ENCODE results near the gene CNTFR.

The CNTFR gene

GRCh38 chr9:34612788-34613390 is 23.4 kb upstream of the CNTFR start:
- peaks cover 35 to 44% of the 10 kb centered on the region in 2 donors for H3K36me3 ChIP-seq (ENCODE audit: control insufficient read depth in 1 of 2, insufficient read depth in 2 of 2, low read length in 2 of 2)
- no peaks in the 10 kb centered on the region for H3K27me3 ChIP-seq (ENCODE audit: low read depth, low read length)
- no peak overlapping the region for H3K27ac ChIP-seq (ENCODE audit: low read length)

GRCh38 chr9:34611811-34612787 is 22.6 kb upstream of the CNTFR start, which contains the start of gene RPP25L:
RPP25L (minus strand) TSS chr9:34612097; CDS start chr9:34611296, 801 bp downstream.
- peak within 1 kb of the TSS; percentile 69 to 82 for H3K4me3 ChIP-seq (ENCODE audit: low read depth in 1 of 2, low read length in 2 of 2)
- H3K27me3 ChIP-seq (ENCODE audit: low read depth, low read length) = no peaks in the 10 kb centered on the region
- peaks cover 27 to 36% of the 10 kb centered on the region in 2 donors for H3K36me3 ChIP-seq (ENCODE audit: control insufficient read depth in 1 of 2, insufficient read depth in 2 of 2, low read length in 2 of 2)
- H3K4me1 ChIP-seq (ENCODE audit: control insufficient read depth in 1 of 2, insufficient read depth in 2 of 2, low read length in 2 of 2) = peaks cover 12 to 24% of the 10 kb centered on the region in 2 donors
- no peaks in the 10 kb centered on the region for H3K9me3 ChIP-seq (ENCODE audit: control insufficient read depth in 1 of 2, low read length in 2 of 2)
- H3K27ac ChIP-seq (ENCODE audit: low read length) = peak within 1 kb of the TSS; percentile 91

More at GRCh38 chr9:34612788-34613390, 23.4 kb upstream of the CNTFR start:
- Histone ChIP-seq H3K9me3 (ENCODE audit: control insufficient read depth in 1 of 2, low read length in 2 of 2) (no peaks in the 10 kb centered on the region), H3K4me1 (ENCODE audit: control insufficient read depth in 1 of 2, insufficient read depth in 2 of 2, low read length in 2 of 2) (peaks cover 12 to 24% of the 10 kb centered on the region in 2 donors), H3K4me3 (ENCODE audit: low read depth in 1 of 2, low read length in 2 of 2) (peak overlapping the region; percentile 69 to 82)

GRCh38 chr9:34611251-34611810 is 21.8 kb upstream of the CNTFR start:
- H3K27ac ChIP-seq (ENCODE audit: low read length) = peak overlapping the region; percentile 91
- H3K4me1 ChIP-seq (ENCODE audit: control insufficient read depth in 1 of 2, insufficient read depth in 2 of 2, low read length in 2 of 2) = peaks cover 12 to 24% of the 10 kb centered on the region in 2 donors
- peak overlapping the region; percentile 69 to 82 for H3K4me3 ChIP-seq (ENCODE audit: low read depth in 1 of 2, low read length in 2 of 2)
- no peaks in the 10 kb centered on the region for H3K9me3 ChIP-seq (ENCODE audit: control insufficient read depth in 1 of 2, low read length in 2 of 2)
- H3K36me3 ChIP-seq (ENCODE audit: control insufficient read depth in 1 of 2, insufficient read depth in 2 of 2, low read length in 2 of 2) = peaks cover 20 to 28% of the 10 kb centered on the region in 2 donors
- no peaks in the 10 kb centered on the region for H3K27me3 ChIP-seq (ENCODE audit: low read depth, low read length)

- H3K9me3 ChIP-seq (ENCODE audit: control insufficient read depth in 1 of 2, low read length in 2 of 2) = no peaks in the 10 kb centered on the region
- H3K27ac ChIP-seq (ENCODE audit: low read length) = no peak overlapping the region
- H3K4me3 ChIP-seq (ENCODE audit: low read depth in 1 of 2, low read length in 2 of 2) = peak overlapping the region; percentile 69 to 82
- no peaks in the 10 kb centered on the region for H3K27me3 ChIP-seq (ENCODE audit: low read depth, low read length)
- H3K36me3 ChIP-seq (ENCODE audit: control insufficient read depth in 1 of 2, insufficient read depth in 2 of 2, low read length in 2 of 2) = peaks cover 14 to 21% of the 10 kb centered on the region in 2 donors
- H3K4me1 ChIP-seq (ENCODE audit: control insufficient read depth in 1 of 2, insufficient read depth in 2 of 2, low read length in 2 of 2) = peaks cover 12 to 24% of the 10 kb centered on the region in 2 donors
Observed at GRCh38 chr9:34610434-34611206, 21.1 kb upstream of the CNTFR start.

GRCh38 chr9:34607331-34607730 is 17.8 kb upstream of the CNTFR start:
- no peaks in the 10 kb centered on the region for H3K9me3 ChIP-seq (ENCODE audit: control insufficient read depth in 1 of 2, low read length in 2 of 2)
- H3K4me3 ChIP-seq (ENCODE audit: low read depth in 1 of 2, low read length in 2 of 2) = no peak overlapping the region
- no peaks in the 10 kb centered on the region for H3K36me3 ChIP-seq (ENCODE audit: control insufficient read depth in 1 of 2, insufficient read depth in 2 of 2, low read length in 2 of 2)
- H3K27ac ChIP-seq (ENCODE audit: low read length) = no peak overlapping the region
- peaks cover 6 to 15% of the 10 kb centered on the region in 2 donors for H3K4me1 ChIP-seq (ENCODE audit: control insufficient read depth in 1 of 2, insufficient read depth in 2 of 2, low read length in 2 of 2)
- no peaks in the 10 kb centered on the region for H3K27me3 ChIP-seq (ENCODE audit: low read depth, low read length)

- H3K9me3 ChIP-seq (ENCODE audit: control insufficient read depth in 1 of 2, low read length in 2 of 2) = no peaks in the 10 kb centered on the region
- no peaks in the 10 kb centered on the region for H3K27me3 ChIP-seq (ENCODE audit: low read depth, low read length)
- peaks cover 6 to 14% of the 10 kb centered on the region in 2 donors for H3K4me1 ChIP-seq (ENCODE audit: control insufficient read depth in 1 of 2, insufficient read depth in 2 of 2, low read length in 2 of 2)
- H3K36me3 ChIP-seq (ENCODE audit: control insufficient read depth in 1 of 2, insufficient read depth in 2 of 2, low read length in 2 of 2) = no peaks in the 10 kb centered on the region
- no peak overlapping the region for H3K27ac ChIP-seq (ENCODE audit: low read length)
- H3K4me3 ChIP-seq (ENCODE audit: low read depth in 1 of 2, low read length in 2 of 2) = no peak overlapping the region
Observed at GRCh38 chr9:34606905-34607304, 17.4 kb upstream of the CNTFR start.

GRCh38 chr9:34606190-34606589 is 16.7 kb upstream of the CNTFR start:
- Histone ChIP-seq H3K27me3 (ENCODE audit: low read depth, low read length) (no peaks in the 10 kb centered on the region), H3K4me3 (ENCODE audit: low read depth in 1 of 2, low read length in 2 of 2) (no peak overlapping the region), H3K9me3 (ENCODE audit: control insufficient read depth in 1 of 2, low read length in 2 of 2) (no peaks in the 10 kb centered on the region), H3K27ac (ENCODE audit: low read length) (no peak overlapping the region), H3K4me1 (ENCODE audit: control insufficient read depth in 1 of 2, insufficient read depth in 2 of 2, low read length in 2 of 2) (peaks cover 3 to 9% of the 10 kb centered on the region in 2 donors), H3K36me3 (ENCODE audit: control insufficient read depth in 1 of 2, insufficient read depth in 2 of 2, low read length in 2 of 2) (no peaks in the 10 kb centered on the region)

GRCh38 chr9:34603610-34604231 is 14.2 kb upstream of the CNTFR start:
- H3K27ac ChIP-seq (ENCODE audit: low read length) = no peak overlapping the region
- no peaks in the 10 kb centered on the region for H3K4me1 ChIP-seq (ENCODE audit: control insufficient read depth in 1 of 2, insufficient read depth in 2 of 2, low read length in 2 of 2)
- H3K9me3 ChIP-seq (ENCODE audit: control insufficient read depth in 1 of 2, low read length in 2 of 2) = no peaks in the 10 kb centered on the region
- H3K36me3 ChIP-seq (ENCODE audit: control insufficient read depth in 1 of 2, insufficient read depth in 2 of 2, low read length in 2 of 2) = no peaks in the 10 kb centered on the region
- no peak overlapping the region for H3K4me3 ChIP-seq (ENCODE audit: low read depth in 1 of 2, low read length in 2 of 2)
- H3K27me3 ChIP-seq (ENCODE audit: low read depth, low read length) = no peaks in the 10 kb centered on the region

- no peaks in the 10 kb centered on the region for H3K27me3 ChIP-seq (ENCODE audit: low read depth, low read length)
- no peaks in the 10 kb centered on the region for H3K36me3 ChIP-seq (ENCODE audit: control insufficient read depth in 1 of 2, insufficient read depth in 2 of 2, low read length in 2 of 2)
- H3K9me3 ChIP-seq (ENCODE audit: control insufficient read depth in 1 of 2, low read length in 2 of 2) = no peaks in the 10 kb centered on the region
- H3K4me3 ChIP-seq (ENCODE audit: low read depth in 1 of 2, low read length in 2 of 2) = no peak overlapping the region
- H3K4me1 ChIP-seq (ENCODE audit: control insufficient read depth in 1 of 2, insufficient read depth in 2 of 2, low read length in 2 of 2) = no peaks in the 10 kb centered on the region
- no peak overlapping the region for H3K27ac ChIP-seq (ENCODE audit: low read length)
Observed at GRCh38 chr9:34601937-34602573, 12.5 kb upstream of the CNTFR start.

GRCh38 chr9:34600908-34601307 is 11.4 kb upstream of the CNTFR start:
- Histone ChIP-seq H3K4me3 (ENCODE audit: low read depth in 1 of 2, low read length in 2 of 2) (no peak overlapping the region), H3K27ac (ENCODE audit: low read length) (no peak overlapping the region), H3K9me3 (ENCODE audit: control insufficient read depth in 1 of 2, low read length in 2 of 2) (no peaks in the 10 kb centered on the region), H3K36me3 (ENCODE audit: control insufficient read depth in 1 of 2, insufficient read depth in 2 of 2, low read length in 2 of 2) (no peaks in the 10 kb centered on the region), H3K27me3 (ENCODE audit: low read depth, low read length) (no peaks in the 10 kb centered on the region), H3K4me1 (ENCODE audit: control insufficient read depth in 1 of 2, insufficient read depth in 2 of 2, low read length in 2 of 2) (no peaks in the 10 kb centered on the region)

All from muscle layer of duodenum (tissue), 2 donors.